ENCODE measurements around the gene SLC9A7. TPM values are rescaled to one million over a fixed set of nuclear protein-coding genes. Genes with fewer than 3 reads are reported as not detected.

SLC9A7 gene
- polyA plus RNA-seq, 2 of the 4 experiments (the other 2 are of a cell fraction) = 9.8 to 21.1 TPM

DNA sequence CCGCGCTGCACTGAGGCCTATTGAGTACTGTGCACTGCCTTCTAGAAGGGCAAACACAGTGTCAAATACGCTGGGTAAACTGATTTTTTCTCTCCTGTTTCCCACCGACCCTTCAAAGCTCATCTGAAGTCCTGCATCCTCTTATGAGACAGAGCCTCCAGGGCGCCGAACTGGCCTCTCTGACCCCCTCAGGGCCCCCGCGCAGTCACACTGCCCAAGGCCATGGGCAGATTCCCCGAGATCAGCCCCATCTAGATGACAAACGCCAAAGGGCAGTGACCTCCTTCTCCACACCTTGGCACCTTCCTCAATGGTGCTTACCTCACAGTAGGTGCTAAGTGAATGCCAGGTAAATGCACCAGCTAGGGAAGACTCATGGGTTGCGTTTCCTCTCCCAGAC is 151.0 kb downstream of the SLC9A7 start (continued):
- TF ChIP-seq CTCF (IDR thresholded peaks at IDR 0.05) = no peak
- TF ChIP-seq MAX (IDR thresholded peaks at IDR 0.05) = no peak

DNA sequence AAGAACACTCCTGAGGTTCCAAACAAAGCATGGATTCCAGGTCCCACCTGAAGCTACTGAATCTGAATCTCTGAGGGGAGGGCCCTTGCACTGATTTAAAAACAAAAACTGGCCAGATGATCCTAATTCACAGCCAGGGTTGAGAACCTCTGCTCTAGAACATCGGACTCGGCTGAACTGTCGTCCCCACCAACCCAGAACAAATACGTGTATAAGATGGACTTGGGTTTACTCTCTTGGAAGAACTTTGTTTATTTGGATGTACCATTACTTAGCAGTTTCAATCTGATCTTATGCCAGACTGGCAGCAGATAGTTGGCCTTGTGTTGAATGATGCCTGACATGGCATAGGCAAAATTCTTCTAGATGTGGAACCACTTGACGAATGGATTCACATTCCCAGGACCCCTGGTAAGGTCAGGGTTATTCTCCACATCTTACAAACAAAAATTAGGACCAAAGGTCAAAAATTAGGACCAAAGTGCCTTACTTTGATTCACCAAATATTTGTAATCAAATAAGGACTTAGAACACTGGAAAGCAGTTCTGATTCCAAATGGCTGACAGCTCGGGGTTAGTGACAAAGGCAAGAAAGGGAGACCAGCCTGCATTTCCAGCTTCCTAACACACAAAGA is 156.3 kb downstream of the SLC9A7 start:
- ATAC-seq (no peak), DNase-seq (ENCODE audit: low read depth in 1 of 2, low spot score in 1 of 2) (no peak), FAIRE-seq (no peak)
- Histone ChIP-seq H3K9me3 (no peaks in the 10 kb centered on the region), H3K4me2 (no peak overlapping the region), H3K27ac (no peak overlapping the region), H3K4me1 (peaks cover 5% of the 10 kb centered on the region; the same call in 1 of the 3 replicates), H3K4me3 (no peak overlapping the region)
- POLR2A ChIA-PET = no interaction called here
- 96% methylated on average over 6 of the region's 6 CpGs for WGBS (ENCODE audit: missing lambda C conversion rate)
- CTCF ChIA-PET = interaction anchor here (0.6 kb wide), 1 partner anchor 1039 kb away, joined by 3 read pairs; no protein-coding TSS in a partner anchor
- no peak for TF ChIP-seq RAD21 (conservative IDR thresholded peaks at IDR 0.05 in 1 of 2, IDR thresholded peaks at IDR 0.05 in 1 of 2)
- no peak for TF ChIP-seq CBX2 (IDR thresholded peaks at IDR 0.05; ENCODE audit: borderline replicate concordance, low read depth)
- no peak for TF ChIP-seq RARB (CRISPR knock-in tag; IDR thresholded peaks at IDR 0.05)
- no peak for TF ChIP-seq RNF2 (IDR thresholded peaks at IDR 0.05; ENCODE audit: borderline replicate concordance, low read depth)
- no peak for TF ChIP-seq CHD2 (IDR thresholded peaks at IDR 0.05; ENCODE audit: low read length, partially characterized antibody)
- no peak for TF ChIP-seq JUN (IDR thresholded peaks at IDR 0.05)
- TF ChIP-seq FOSL2 (IDR thresholded peaks at IDR 0.05) = no peak
- no peak for TF ChIP-seq FOSL2 (CRISPR knock-in tag; IDR thresholded peaks at IDR 0.05)
- no peak for TF ChIP-seq NPAS2 (CRISPR knock-in tag; IDR thresholded peaks at IDR 0.05; ENCODE audit: borderline replicate concordance)

DNA sequence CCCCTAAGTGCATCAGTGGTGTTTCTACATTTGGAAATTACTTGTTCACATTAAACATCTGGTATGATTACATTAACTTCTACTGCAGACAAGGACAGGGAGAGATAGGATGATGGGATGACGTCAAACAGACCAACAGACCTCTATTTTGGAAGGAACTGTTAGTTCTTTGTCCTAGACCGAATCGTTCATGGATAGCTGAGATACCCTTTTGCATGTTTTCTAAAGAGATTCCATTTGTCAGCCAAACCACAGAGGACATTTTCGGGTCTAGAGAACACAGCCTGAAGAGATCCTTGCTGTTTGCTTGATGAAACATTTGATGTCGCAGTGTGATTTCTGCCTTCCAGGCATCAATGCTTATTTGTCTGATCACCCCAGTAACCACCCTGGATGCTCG is 157.6 kb downstream of the SLC9A7 start:
- no peaks in the 10 kb centered on the region for H3K9me3 ChIP-seq
- no peak overlapping the region for H3K4me3 ChIP-seq
- DNase-seq (ENCODE audit: low read depth in 1 of 2, low spot score in 1 of 2) = no peak
- ATAC-seq = no peak
- H3K4me2 ChIP-seq = no peak overlapping the region
- peaks cover 5% of the 10 kb centered on the region; the same call in 1 of the 3 replicates for H3K4me1 ChIP-seq
- no peak for FAIRE-seq
- TF ChIP-seq FOXS1 (CRISPR knock-in tag; IDR thresholded peaks at IDR 0.05) (no peak), MAZ (IDR thresholded peaks at IDR 0.05; ENCODE audit: borderline replicate concordance, low read depth, low read length) (no peak), MAFK (IDR thresholded peaks at IDR 0.05; ENCODE audit: partially characterized antibody) (no peak), ATOH8 (CRISPR knock-in tag; IDR thresholded peaks at IDR 0.05; ENCODE audit: low read depth) (no peak), SMC3 (IDR thresholded peaks at IDR 0.05) (no peak), RARB (CRISPR knock-in tag; IDR thresholded peaks at IDR 0.05) (no peak)
- ChIA-PET CTCF (interaction anchor here (1.0 kb wide), 1 partner anchor 9 kb away, joined by 3 read pairs; no protein-coding TSS in a partner anchor), POLR2A (no interaction called here)
- no peak overlapping the region for H3K27ac ChIP-seq
- 79% methylated on average over 6 of the region's 6 CpGs for WGBS (ENCODE audit: missing lambda C conversion rate)

DNA sequence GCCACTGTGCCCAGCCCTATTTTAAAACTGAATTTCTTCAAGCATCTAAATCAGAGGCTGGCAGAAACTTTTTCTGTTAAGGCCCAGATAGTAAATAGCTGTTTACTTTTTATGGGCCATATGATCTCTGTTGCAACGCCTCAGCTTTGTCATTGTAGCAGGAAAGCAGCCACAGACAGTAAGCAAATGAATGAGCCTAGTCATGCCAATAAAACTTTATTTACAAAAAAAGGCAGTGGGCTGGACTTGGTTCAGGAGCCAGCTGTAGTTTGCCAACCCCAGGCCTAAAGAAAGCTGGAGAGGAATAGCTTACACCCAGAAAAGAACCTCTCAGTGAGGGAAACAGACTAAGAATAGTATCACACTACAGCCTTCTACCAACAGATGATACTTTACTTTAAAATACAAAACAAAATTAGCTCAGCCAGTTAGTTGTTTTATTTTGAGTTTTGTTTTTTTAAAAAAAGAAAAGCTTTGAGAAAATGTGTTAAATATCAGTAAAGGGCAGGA is 159.8 kb downstream of the SLC9A7 start:
- Histone ChIP-seq H3K9me3 (no peaks in the 10 kb centered on the region), H3K27ac (no peak overlapping the region), H3K4me2 (no peak overlapping the region), H3K4me3 (no peak overlapping the region), H3K4me1 (peaks cover 7% of the 10 kb centered on the region; the same call in 1 of the 3 replicates)
- TF ChIP-seq POLR2A (IDR thresholded peaks at IDR 0.05; ENCODE audit: low read length) (no peak), EHF (CRISPR knock-in tag; IDR thresholded peaks at IDR 0.05) (no peak), ZFP36 (IDR thresholded peaks at IDR 0.05; ENCODE audit: borderline replicate concordance, partially characterized antibody) (no peak), PHF8 (IDR thresholded peaks at IDR 0.05; ENCODE audit: borderline replicate concordance, low read depth) (no peak), NR3C1 (IDR thresholded peaks at IDR 0.05) (no peak), RAD21 (conservative IDR thresholded peaks at IDR 0.05 in 1 of 2, IDR thresholded peaks at IDR 0.05 in 1 of 2) (no peak), HOXA7 (CRISPR knock-in tag; IDR thresholded peaks at IDR 0.05) (no peak), CHD2 (IDR thresholded peaks at IDR 0.05; ENCODE audit: low read length, partially characterized antibody) (no peak), TFCP2L1 (CRISPR knock-in tag; IDR thresholded peaks at IDR 0.05) (no peak), CEBPB (IDR thresholded peaks at IDR 0.05) (no peak), HDAC2 (IDR thresholded peaks at IDR 0.05) (no peak), GATA3 (IDR thresholded peaks at IDR 0.05; ENCODE audit: borderline replicate concordance) (no peak)
- POLR2A ChIA-PET = no interaction called here
- FAIRE-seq = no peak
- CTCF ChIA-PET = interaction anchor here (0.6 kb wide), 1 partner anchor 426 kb away, joined by 3 read pairs; no protein-coding TSS in a partner anchor
- ATAC-seq = no peak
- 68% methylated on average over 1 of the region's 1 CpG for WGBS (ENCODE audit: missing lambda C conversion rate)
- no peak for DNase-seq (ENCODE audit: low read depth in 1 of 2, low spot score in 1 of 2)
